Sigmoid colon (tissue), 4 donors: Measurements from ENCODE around the gene TOM1.

ENCODE experiments used
- CTCF ChIP-seq, 4 experiments: fragments of 450-650 bp in 3 of 4; fragments of 200-600 bp in 1 of 4; IDR thresholded peaks; one replicate each; pipeline ENCODE4 v1.5.1; 2016 to 2019; ENCODE audit warnings: antibody characterized with exemption in 4 of 4, mild to moderate bottlenecking in 3 of 4, moderate library complexity in 2 of 4
- EP300 ChIP-seq, 4 donors: sonication (generic); formaldehyde crosslinking; IDR thresholded peaks; one replicate each; pipeline ENCODE4 v1.6.1; 2017; ENCODE audit warnings: antibody characterized with exemption in 4 of 4
- POLR2AphosphoS5 ChIP-seq, 4 donors: sonication (generic); formaldehyde crosslinking; IDR thresholded peaks; one replicate each; pipeline ENCODE4 v1.6.1; 2017; ENCODE audit warnings: antibody characterized with exemption in 4 of 4

- no peak for TF ChIP-seq CTCF (IDR thresholded peaks at IDR 0.05)
- no peak for TF ChIP-seq POLR2AphosphoS5 (IDR thresholded peaks at IDR 0.05)
- no peak for TF ChIP-seq EP300 (IDR thresholded peaks at IDR 0.05)
Observed at GRCh38 chr22:35269630-35270029, 30.1 kb upstream of the TOM1 start.
